ENCODE data around the gene RTEL1. TPM values are rescaled to one million over a fixed set of nuclear protein-coding genes. Genes with fewer than 3 reads are reported as not detected.

RTEL1 gene
- total RNA-seq, 1 experiment from 2014 or later, result 58.0 TPM

DNA sequence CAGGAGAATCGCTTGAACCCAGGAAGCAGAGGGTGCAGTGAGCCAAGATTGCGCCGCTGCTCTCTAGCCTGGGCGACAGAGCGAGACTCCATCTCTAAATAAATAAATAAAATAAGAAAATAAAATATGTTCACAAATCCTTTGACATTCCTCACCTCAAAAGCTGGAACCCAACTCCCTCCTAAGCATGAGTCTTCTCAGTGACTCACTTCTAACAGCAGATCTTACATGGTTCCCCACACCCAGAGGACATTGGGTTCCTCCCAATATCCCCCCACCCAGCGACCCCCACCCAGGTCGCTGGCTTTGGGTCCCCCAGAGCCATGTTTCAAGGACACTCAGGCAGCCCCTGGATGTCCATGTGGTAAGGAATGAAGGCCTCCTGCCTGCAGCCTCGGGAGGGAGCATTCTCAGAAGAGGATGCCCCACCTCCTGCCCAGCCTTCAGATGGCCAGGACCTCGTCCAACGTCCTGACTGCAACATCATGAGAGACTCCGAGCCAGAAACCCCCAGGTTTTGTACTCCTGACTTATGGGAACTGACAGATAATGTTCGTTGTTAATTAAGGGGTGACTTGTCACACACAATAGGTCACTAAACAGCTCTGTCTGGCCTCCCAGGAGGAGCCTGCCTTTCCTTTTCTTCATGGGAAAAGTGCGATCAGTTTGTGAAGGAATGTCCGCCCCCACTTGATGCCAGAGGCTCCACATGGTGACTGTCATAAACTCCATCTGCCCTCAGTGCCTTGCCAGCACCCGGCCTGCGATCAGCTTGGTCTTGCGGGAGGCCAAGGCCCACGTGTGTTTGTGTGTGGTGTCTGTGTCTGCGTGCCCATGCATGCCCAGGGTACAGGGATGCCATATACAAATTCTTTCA, 21.1 kb upstream of the RTEL1 start:
- no TSS peak for BruUV-seq (replicated peaks)
- peaks cover 0 to 8% of the 10 kb centered on the region in 2 experiments; a peak in 1 of 4 replicates for H3K36me3 ChIP-seq (ENCODE audit: control insufficient read depth in 1 of 2, insufficient read depth in 2 of 2, low read length in 2 of 2)
- H3K9me2 ChIP-seq (ENCODE audit: insufficient read depth), result no peaks in the 10 kb centered on the region
- ATAC-seq (no peak), DNase-seq (ENCODE audit: low read depth, low spot score) (no peak)
- CTCF ChIA-PET, result no interaction called here
- no peaks in the 10 kb centered on the region for H4K20me1 ChIP-seq (ENCODE audit: insufficient read depth)
- H3K79me2 ChIP-seq (ENCODE audit: insufficient read depth, low read length), result no peaks in the 10 kb centered on the region
- H3K4me1 ChIP-seq (ENCODE audit: control insufficient read depth in 1 of 2, insufficient read depth in 2 of 2, low read length in 2 of 2), result peaks cover 3 to 11% of the 10 kb centered on the region in 2 experiments
- RAD21 ChIA-PET (ENCODE audit: low non-redundant PET in 1 of 2, low total read pairs in 2 of 2, uncharacterized antibody in 2 of 2, unreplicated experiment in 2 of 2), result no interaction called here
- H2AFZ ChIP-seq (ENCODE audit: low read depth, low read length, poor library complexity, severe bottlenecking), result no peak overlapping the region
- TF ChIP-seq ELF1 (IDR thresholded peaks at IDR 0.05; ENCODE audit: borderline replicate concordance, low read depth), result no peak
- TF ChIP-seq JUND (IDR thresholded peaks at IDR 0.05), result no peak
- no peak for TF ChIP-seq SP1 (IDR thresholded peaks at IDR 0.05; ENCODE audit: low read depth)
- TF ChIP-seq RAD21 (IDR thresholded peaks at IDR 0.05; ENCODE audit: low read depth), result no peak
- no peak for TF ChIP-seq EZH2 (IDR thresholded peaks at IDR 0.05)
- no peak for TF ChIP-seq FOSL1 (IDR thresholded peaks at IDR 0.05; ENCODE audit: low read depth)
- no peak for TF ChIP-seq CEBPB (IDR thresholded peaks at IDR 0.05; ENCODE audit: low read depth)
- no peak for TF ChIP-seq YY1 (IDR thresholded peaks at IDR 0.05; ENCODE audit: extremely low read depth, insufficient replicate concordance, low read depth, low read length)
- no peak for TF ChIP-seq CBX3 (IDR thresholded peaks at IDR 0.05; ENCODE audit: low read depth)
- TF ChIP-seq SRF (IDR thresholded peaks at IDR 0.05; ENCODE audit: low read depth), result no peak
- intact Hi-C loops (cut with micrococcal nuclease), result no loop called here
- H3K9ac ChIP-seq (ENCODE audit: low read length), result no peak overlapping the region
- POLR2A ChIA-PET, result no interaction called here
- H3K9me3 ChIP-seq (ENCODE audit: control insufficient read depth in 1 of 2, insufficient read depth in 1 of 2, low read depth in 1 of 2, low read length in 2 of 2), result no peaks in the 10 kb centered on the region
- H3K4me2 ChIP-seq (ENCODE audit: low read length), result no peak overlapping the region
- H3K4me3 ChIP-seq (replicated peaks in 1 of 2; ENCODE audit: low read depth in 1 of 2, low read length in 2 of 2), result no peak overlapping the region
- no peak overlapping the region for H3K27ac ChIP-seq (ENCODE audit: low read depth, low read length)
- no peaks in the 10 kb centered on the region for H3K27me3 ChIP-seq (ENCODE audit: insufficient read depth, low read length)

Data from HCT116 (cell line).